Gastroesophageal sphincter (tissue), 3 donors: ENCODE results near the gene ZNF580.

ENCODE experiments used
- EP300 ChIP-seq: sonication (generic); formaldehyde crosslinking; IDR thresholded peaks from one replicate; pipeline ENCODE4 v1.6.1; 2017; ENCODE audit warnings: antibody characterized with exemption, mild to moderate bottlenecking
- POLR2A ChIP-seq, 2 donors: fragments of 450-650 bp; IDR thresholded peaks; one replicate each; pipeline ENCODE4 v1.6.1; 2017; ENCODE audit warnings: antibody characterized with exemption in 2 of 2, mild to moderate bottlenecking in 2 of 2, moderate library complexity in 1 of 2
- POLR2AphosphoS5 ChIP-seq: sonication (generic); formaldehyde crosslinking; IDR thresholded peaks from one replicate; pipeline ENCODE4 v1.6.1; 2017; ENCODE audit warnings: antibody characterized with exemption
- TF ChIP-seq, protein P1 (sequence below), 4 experiments: fragments of 200-600 bp in 2 of 4; fragments of 450-650 bp in 2 of 4; sonication (generic) in 1 of 4; IDR thresholded peaks; one replicate each; pipeline ENCODE4 v1.5.1; 2017 to 2019; ENCODE audit warnings: antibody characterized with exemption in 4 of 4, mild to moderate bottlenecking in 2 of 4, moderate library complexity in 2 of 4

DNA sequence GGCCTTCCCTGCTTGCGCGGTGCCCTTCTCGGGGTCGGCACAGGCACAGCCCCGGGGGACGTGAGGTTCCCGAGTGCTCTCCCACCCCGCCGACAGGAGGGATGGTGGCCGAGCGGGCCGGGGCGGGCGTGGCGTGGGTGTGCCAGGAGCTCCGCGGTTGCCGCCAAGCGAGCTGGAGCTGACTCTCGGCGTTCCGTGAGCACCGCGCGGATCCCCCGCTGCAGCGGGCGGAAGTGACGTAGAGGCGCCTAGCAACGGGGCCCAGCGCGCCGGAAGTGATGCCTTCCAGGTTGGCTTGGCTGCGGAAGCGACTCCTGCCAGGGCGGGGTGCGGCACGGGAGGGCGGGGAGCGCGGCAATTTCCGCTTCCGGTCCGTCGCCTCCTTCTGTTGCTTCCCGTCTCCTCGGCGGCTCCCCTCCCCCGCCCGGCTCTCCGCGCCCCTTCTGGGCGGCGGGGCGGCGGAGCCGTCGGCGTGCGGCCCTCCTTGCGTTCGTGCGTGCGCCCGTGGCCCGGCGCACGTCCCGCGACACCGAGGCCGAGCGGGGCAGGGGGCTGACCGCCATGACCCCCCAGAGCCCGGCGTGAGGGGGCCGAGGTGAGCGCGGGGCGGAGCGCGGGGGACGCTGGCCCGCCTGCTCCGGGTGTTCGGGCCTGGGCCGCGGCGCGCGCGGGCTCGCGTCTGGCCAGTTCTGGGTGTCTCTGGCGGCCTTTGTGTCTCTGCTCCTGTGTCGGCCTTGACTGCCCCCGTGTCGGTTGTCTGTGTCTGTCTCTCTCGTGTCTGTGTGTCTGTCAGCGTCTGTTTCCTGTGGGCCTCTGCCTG is 34.2 kb downstream of the ZNF580 start, which contains the start of gene EPN1:
- TF ChIP-seq POLR2AphosphoS5 (peak; percentile 83), EP300 (no peak), POLR2A (IDR thresholded peaks at IDR 0.05) (peak; percentile 39 to 54)
- TF ChIP-seq, protein P1, sequence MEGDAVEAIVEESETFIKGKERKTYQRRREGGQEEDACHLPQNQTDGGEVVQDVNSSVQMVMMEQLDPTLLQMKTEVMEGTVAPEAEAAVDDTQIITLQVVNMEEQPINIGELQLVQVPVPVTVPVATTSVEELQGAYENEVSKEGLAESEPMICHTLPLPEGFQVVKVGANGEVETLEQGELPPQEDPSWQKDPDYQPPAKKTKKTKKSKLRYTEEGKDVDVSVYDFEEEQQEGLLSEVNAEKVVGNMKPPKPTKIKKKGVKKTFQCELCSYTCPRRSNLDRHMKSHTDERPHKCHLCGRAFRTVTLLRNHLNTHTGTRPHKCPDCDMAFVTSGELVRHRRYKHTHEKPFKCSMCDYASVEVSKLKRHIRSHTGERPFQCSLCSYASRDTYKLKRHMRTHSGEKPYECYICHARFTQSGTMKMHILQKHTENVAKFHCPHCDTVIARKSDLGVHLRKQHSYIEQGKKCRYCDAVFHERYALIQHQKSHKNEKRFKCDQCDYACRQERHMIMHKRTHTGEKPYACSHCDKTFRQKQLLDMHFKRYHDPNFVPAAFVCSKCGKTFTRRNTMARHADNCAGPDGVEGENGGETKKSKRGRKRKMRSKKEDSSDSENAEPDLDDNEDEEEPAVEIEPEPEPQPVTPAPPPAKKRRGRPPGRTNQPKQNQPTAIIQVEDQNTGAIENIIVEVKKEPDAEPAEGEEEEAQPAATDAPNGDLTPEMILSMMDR (IDR thresholded peaks at IDR 0.05) = peak in 1 of 4 experiments; percentile 10
